ENCODE measurements around the gene SLCO4A1. TPM values are rescaled to one million over a fixed set of nuclear protein-coding genes. Genes with fewer than 3 reads are reported as not detected.

SLCO4A1 gene
- total and polyA plus RNA-seq, 2 of the 4 experiments (the other 2 are of a cell fraction) = 0.72 to 1.1 TPM

DNA sequence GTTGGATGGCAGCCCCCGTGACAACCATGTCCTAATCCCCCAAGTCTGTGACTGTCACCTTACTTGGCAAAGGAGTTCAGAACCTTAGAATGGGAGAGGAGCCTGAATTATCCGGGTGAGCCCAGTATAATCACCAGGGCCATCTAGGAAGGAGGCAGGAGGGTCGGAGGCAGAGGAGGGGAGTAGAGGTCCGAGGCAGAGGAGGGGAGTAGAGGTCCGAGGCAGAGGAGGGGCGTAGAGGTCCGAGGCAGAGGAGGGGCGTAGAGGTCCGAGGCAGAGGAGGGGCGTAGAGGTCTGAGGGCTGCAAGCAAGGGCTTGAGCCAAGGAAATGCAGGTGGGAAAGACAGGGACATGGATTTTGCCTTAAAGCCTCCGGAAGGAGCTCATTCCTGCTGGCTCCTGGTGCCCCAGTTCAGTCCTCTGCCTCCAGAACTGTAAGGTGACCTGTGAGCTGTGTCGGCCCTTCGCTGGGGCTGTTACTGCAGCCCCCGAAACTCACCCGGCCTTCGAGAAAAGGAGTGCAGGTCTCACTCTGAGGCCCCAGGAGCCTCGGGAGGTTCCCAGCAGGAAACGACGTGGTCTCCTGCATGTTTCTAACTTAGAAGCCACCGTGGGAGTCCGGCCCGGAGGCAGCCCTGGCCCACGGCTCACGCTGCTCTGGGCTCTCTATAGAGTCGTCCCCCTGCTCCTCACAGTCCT is 20.0 kb upstream of the SLCO4A1 start:
- Histone ChIP-seq H3K27ac (ENCODE audit: insufficient read depth, low read length) (no peak overlapping the region), H2AK5ac (ENCODE audit: low read depth, low read length) (peak overlapping the region; percentile 78; the same call in 1 of the 2 replicates), H3K14ac (replicated peaks; ENCODE audit: low read depth, low read length) (no peak overlapping the region), H3K4me2 (ENCODE audit: low read depth, low read length) (no peak overlapping the region), H4K91ac (ENCODE audit: insufficient read depth, low read depth, low read length) (no peak overlapping the region; the same call in 1 of the 2 replicates), H3K36me3 (ENCODE audit: control insufficient read depth, insufficient read depth, low read length) (no peaks in the 10 kb centered on the region), H2AK9ac (replicated peaks; ENCODE audit: low read depth, low read length, poor library complexity) (peak overlapping the region; percentile 85), H3K4me1 (ENCODE audit: control insufficient read depth, insufficient read depth, low read length) (peaks cover 9% of the 10 kb centered on the region), H3K56ac (ENCODE audit: extremely low read depth, insufficient read depth, low read length) (no peak overlapping the region), H3K4me3 (ENCODE audit: insufficient read depth, low read depth, low read length) (no peak overlapping the region), H2BK15ac (ENCODE audit: low read depth, low read length) (no peak overlapping the region), H3K4ac (ENCODE audit: low read depth, low read length) (no peak overlapping the region), H3K79me1 (ENCODE audit: low read depth in 1 of 2, low read length in 2 of 2) (no peaks in the 10 kb centered on the region), H4K20me1 (ENCODE audit: insufficient read depth, low read length) (no peaks in the 10 kb centered on the region), H4K8ac (ENCODE audit: low read depth in 2 of 2, low read length in 2 of 2) (peak overlapping the region in 1 of 2 experiments; percentile 36; a peak in 2 of 4 replicates), H3K9me3 (ENCODE audit: control insufficient read depth, insufficient read depth, low read length) (no peaks in the 10 kb centered on the region), H3K18ac (ENCODE audit: low read depth, low read length) (no peak overlapping the region), H2AFZ (replicated peaks; ENCODE audit: low read length, poor library complexity) (peak overlapping the region; percentile 98), H2BK120ac (ENCODE audit: low read depth, low read length) (no peak overlapping the region), H3K23ac (ENCODE audit: low read depth, low read length) (no peak overlapping the region), H4K5ac (ENCODE audit: low read depth, low read length) (no peak overlapping the region), H3K9me1 (ENCODE audit: insufficient read depth, low read length) (peaks cover 8% of the 10 kb centered on the region; the same call in 1 of the 2 replicates), H3K9ac (ENCODE audit: low read depth, low read length) (no peak overlapping the region), H2BK5ac (ENCODE audit: low read depth, low read length, poor library complexity, severe bottlenecking) (no peak overlapping the region), H2BK20ac (ENCODE audit: low read depth, low read length) (no peak overlapping the region), H3K27me3 (ENCODE audit: control insufficient read depth, insufficient read depth, low read length) (no peaks in the 10 kb centered on the region; the same call in 1 of the 2 replicates)
- no TSS peak for BruUV-seq (replicated peaks)
- DNase-seq = no peak
- dilution Hi-C loops (cut with HindIII; ENCODE audit: low sequenced_read_pairs, unreplicated experiment) (no loop called here), intact Hi-C loops (cut with micrococcal nuclease) (no loop called here), in situ Hi-C loops (cut with MboI; ENCODE audit: low sequenced_read_pairs) (loop anchor here (25.0 kb wide), 1 partner anchor 335 kb away; no protein-coding TSS in a partner anchor)
- 90% methylated on average over 16 of the region's 25 CpGs; no CpG with 5 or more reads in 1 of the 2 experiments for WGBS, 2 experiments (ENCODE audit: extremely low coverage in 2 of 2, insufficient read length in 1 of 2)
- CTCF ChIA-PET = no interaction called here
- POLR2A ChIA-PET (ENCODE audit: unreplicated experiment) = no interaction called here
- ATAC-seq (ENCODE audit: low read depth) = no peak
- no peak for TF ChIP-seq CHD1 (IDR thresholded peaks at IDR 0.05; ENCODE audit: low read depth, low read length)
- no peak for TF ChIP-seq NFE2L2 (IDR thresholded peaks at IDR 0.05; ENCODE audit: low read depth, low read length)
- TF ChIP-seq POLR2A (IDR thresholded peaks at IDR 0.05; ENCODE audit: low read depth, low read length) = no peak
- TF ChIP-seq, protein P1, sequence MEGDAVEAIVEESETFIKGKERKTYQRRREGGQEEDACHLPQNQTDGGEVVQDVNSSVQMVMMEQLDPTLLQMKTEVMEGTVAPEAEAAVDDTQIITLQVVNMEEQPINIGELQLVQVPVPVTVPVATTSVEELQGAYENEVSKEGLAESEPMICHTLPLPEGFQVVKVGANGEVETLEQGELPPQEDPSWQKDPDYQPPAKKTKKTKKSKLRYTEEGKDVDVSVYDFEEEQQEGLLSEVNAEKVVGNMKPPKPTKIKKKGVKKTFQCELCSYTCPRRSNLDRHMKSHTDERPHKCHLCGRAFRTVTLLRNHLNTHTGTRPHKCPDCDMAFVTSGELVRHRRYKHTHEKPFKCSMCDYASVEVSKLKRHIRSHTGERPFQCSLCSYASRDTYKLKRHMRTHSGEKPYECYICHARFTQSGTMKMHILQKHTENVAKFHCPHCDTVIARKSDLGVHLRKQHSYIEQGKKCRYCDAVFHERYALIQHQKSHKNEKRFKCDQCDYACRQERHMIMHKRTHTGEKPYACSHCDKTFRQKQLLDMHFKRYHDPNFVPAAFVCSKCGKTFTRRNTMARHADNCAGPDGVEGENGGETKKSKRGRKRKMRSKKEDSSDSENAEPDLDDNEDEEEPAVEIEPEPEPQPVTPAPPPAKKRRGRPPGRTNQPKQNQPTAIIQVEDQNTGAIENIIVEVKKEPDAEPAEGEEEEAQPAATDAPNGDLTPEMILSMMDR (conservative IDR thresholded peaks at IDR 0.05; ENCODE audit: low read depth, low read length) = no peak
- TF ChIP-seq MXI1 (IDR thresholded peaks at IDR 0.05; ENCODE audit: borderline replicate concordance, low read depth, low read length) = no peak
- TF ChIP-seq, protein P2, sequence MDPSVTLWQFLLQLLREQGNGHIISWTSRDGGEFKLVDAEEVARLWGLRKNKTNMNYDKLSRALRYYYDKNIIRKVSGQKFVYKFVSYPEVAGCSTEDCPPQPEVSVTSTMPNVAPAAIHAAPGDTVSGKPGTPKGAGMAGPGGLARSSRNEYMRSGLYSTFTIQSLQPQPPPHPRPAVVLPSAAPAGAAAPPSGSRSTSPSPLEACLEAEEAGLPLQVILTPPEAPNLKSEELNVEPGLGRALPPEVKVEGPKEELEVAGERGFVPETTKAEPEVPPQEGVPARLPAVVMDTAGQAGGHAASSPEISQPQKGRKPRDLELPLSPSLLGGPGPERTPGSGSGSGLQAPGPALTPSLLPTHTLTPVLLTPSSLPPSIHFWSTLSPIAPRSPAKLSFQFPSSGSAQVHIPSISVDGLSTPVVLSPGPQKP (IDR thresholded peaks at IDR 0.05; ENCODE audit: borderline replicate concordance, low read depth, low read length) = no peak
- no peak for TF ChIP-seq RAD21 (IDR thresholded peaks at IDR 0.05; ENCODE audit: low read length)
- no peak for TF ChIP-seq BHLHE40 (IDR thresholded peaks at IDR 0.05; ENCODE audit: low read depth, low read length)
- no peak for TF ChIP-seq USF2 (IDR thresholded peaks at IDR 0.05; ENCODE audit: low read depth, low read length)
- no peak for TF ChIP-seq CEBPB (IDR thresholded peaks at IDR 0.05; ENCODE audit: low read depth, low read length)
- no peak for TF ChIP-seq MAFK (IDR thresholded peaks at IDR 0.05; ENCODE audit: low read depth, low read length)
- TF ChIP-seq FOS (IDR thresholded peaks at IDR 0.05; ENCODE audit: low read depth, low read length) = no peak
- no peak for TF ChIP-seq SMC3 (IDR thresholded peaks at IDR 0.05; ENCODE audit: low read depth, low read length)
- TF ChIP-seq RFX5 (IDR thresholded peaks at IDR 0.05; ENCODE audit: low read depth, low read length) = no peak
- TF ChIP-seq MAZ (IDR thresholded peaks at IDR 0.05; ENCODE audit: borderline replicate concordance, low read depth, low read length) = no peak

Data from IMR-90 (cell line).